DMS53 (cell line): ENCODE results near the gene TTLL1.
A peak's percentile ranks its signal among the peaks of the same experiment; 100 is the strongest.
"Not testable (repeated sequence)": the region's sequence is repeated elsewhere in the genome, so short reads cannot be mapped to it uniquely, and the experiment has no call there.

ENCODE experiments used
- DNase-seq: peaks from one replicate; lab custom pipeline; 2025; lab: John Stamatoyannopoulos, UW

The TTLL1 gene

GRCh38 chr22:43013355-43014315, 75.6 kb downstream of the TTLL1 start:
- DNase-seq, result peak; percentile 42

- DNase-seq, result no peak
Measured at GRCh38 chr22:43012390-43012789, 76.8 kb downstream of the TTLL1 start.

- no peak for DNase-seq
Measured at GRCh38 chr22:43011079-43011478, 78.1 kb downstream of the TTLL1 start.

GRCh38 chr22:43009444-43009843, 79.7 kb downstream of the TTLL1 start:
- no peak for DNase-seq

GRCh38 chr22:43008921-43009320, 80.3 kb downstream of the TTLL1 start:
- no peak for DNase-seq

GRCh38 chr22:43008509-43008908, 80.7 kb downstream of the TTLL1 start:
- DNase-seq, result no peak

GRCh38 chr22:43007519-43008102, 81.6 kb downstream of the TTLL1 start:
- peak; percentile 53 for DNase-seq

- no peak for DNase-seq
Measured at GRCh38 chr22:43006753-43007152, 82.4 kb downstream of the TTLL1 start.

- no peak for DNase-seq
Measured at GRCh38 chr22:43006016-43006505, 83.1 kb downstream of the TTLL1 start.

GRCh38 chr22:43005106-43005505, 84.1 kb downstream of the TTLL1 start:
- DNase-seq, result no peak

- no peak for DNase-seq
Measured at GRCh38 chr22:43004362-43005035, 84.7 kb downstream of the TTLL1 start.

GRCh38 chr22:43002202-43002586, 87.0 kb downstream of the TTLL1 start:
- DNase-seq, result no peak

- DNase-seq, result no peak
Measured at GRCh38 chr22:43001271-43002201, 87.7 kb downstream of the TTLL1 start.

- no peak for DNase-seq
Measured at GRCh38 chr22:43000441-43001175, 88.6 kb downstream of the TTLL1 start.

GRCh38 chr22:42997582-42998090, 91.6 kb downstream of the TTLL1 start:
- no peak for DNase-seq

GRCh38 chr22:42996646-42997365, 92.4 kb downstream of the TTLL1 start:
- DNase-seq, result no peak

GRCh38 chr22:42995654-42996053, 93.5 kb downstream of the TTLL1 start:
- DNase-seq, result not testable (repeated sequence)

GRCh38 chr22:42994917-42995562, 94.2 kb downstream of the TTLL1 start:
- peak; percentile 71 for DNase-seq

- DNase-seq, result no peak
Measured at GRCh38 chr22:42994276-42994916, 94.8 kb downstream of the TTLL1 start.
